Testis (tissue), 3 donors: Measurements from ENCODE around the gene CHTF8. TPM values are rescaled to one million over a fixed set of nuclear protein-coding genes. Genes with fewer than 3 reads are reported as not detected.

Experiments used
- DNase-seq: peaks from one replicate; pipeline ENCODE4 v3.0.0-alpha.2; 2019
- H3K27ac ChIP-seq, 2 donors: fragments of 200-600 bp; sonication (generic); one replicate each; pipeline ENCODE4 v1.5.1; 2019
- H3K27me3 ChIP-seq: fragments of 200-600 bp; sonication (generic); one replicate; pipeline ENCODE4 v1.5.1; 2019
- H3K36me3 ChIP-seq: fragments of 200-600 bp; sonication (generic); one replicate; pipeline ENCODE4 v1.5.1; 2017; ENCODE audit warnings: low read depth; ENCODE audit errors: missing control alignments
- H3K4me1 ChIP-seq: fragments of 200-600 bp; sonication (generic); one replicate; pipeline ENCODE4 v1.5.1; 2019
- H3K4me3 ChIP-seq, 2 donors: fragments of 200-600 bp; sonication (generic); one replicate each; pipeline ENCODE4 v1.5.1; 2017 to 2019
- H3K9me3 ChIP-seq: fragments of 200-600 bp; sonication (generic); one replicate; pipeline ENCODE4 v1.5.1; 2017
- POLR2A ChIP-seq: fragments of 450-650 bp; IDR thresholded peaks from one replicate; pipeline ENCODE4 v1.6.1; 2017; ENCODE audit warnings: antibody characterized with exemption, mild to moderate bottlenecking, moderate library complexity
- WGBS, 2 donors: methylation state at CpG; one replicate each; pipeline ENCODE4 v1.1.5; 2018; 5-methylcytosine and 5-hydroxymethylcytosine counted together
- intact Hi-C: fragments of 100-400 bp; cut with DNase I; formaldehyde crosslinking; loops from one replicate; pipeline ENCODE4 v1.15.1; 2023; ENCODE audit warnings: low total_unique reads
- polyA plus RNA-seq: library from polyadenylated mRNA; stranded (reverse); fragments of 350-450 nt; fragmentation: Illumina TruSeq; extraction: RNeasy Lipid Tissue Mini Kit (QIAGEN cat#74804); gene quantifications from one replicate; pipeline ENCODE4 v1.2.3, GENCODE V29; 2014; ENCODE audit warnings: low read depth, low replicate concordance; ENCODE audit not compliant: insufficient read depth
- total RNA-seq, 2 donors: library from RNA; depleted of rRNA; stranded (reverse); fragments of >200 nt; gene quantifications; one replicate each; pipeline ENCODE4 v1.2.3, GENCODE V29; 2016
- TF ChIP-seq, protein P1 (sequence below), 3 experiments: fragments of 450-650 bp in 2 of 3; fragments of 200-600 bp in 1 of 3; sonication (generic) in 1 of 3; IDR thresholded peaks; one replicate each; pipeline ENCODE4 v1.5.1; 2016 to 2019; ENCODE audit warnings: antibody characterized with exemption in 3 of 3, mild to moderate bottlenecking in 2 of 3, moderate library complexity in 1 of 3

Gene CHTF8
- total and polyA plus RNA-seq, 3 donors from 2014 or later = 122 to 147 (median 131) TPM

GRCh38 chr16:69176033-69176800 lies 43.8 kb upstream of the CHTF8 start:
- Histone ChIP-seq H3K27ac (no peak overlapping the region), H3K36me3 (no peaks in the 10 kb centered on the region), H3K4me3 (no peak overlapping the region), H3K4me1 (peaks cover 32% of the 10 kb centered on the region), H3K9me3 (no peaks in the 10 kb centered on the region), H3K27me3 (no peaks in the 10 kb centered on the region)
- WGBS, 2 donors = 85 to 90% methylated on average over 4 of the region's 4 CpGs
- no peak for DNase-seq
- no peak for TF ChIP-seq POLR2A
- TF ChIP-seq, protein P1, sequence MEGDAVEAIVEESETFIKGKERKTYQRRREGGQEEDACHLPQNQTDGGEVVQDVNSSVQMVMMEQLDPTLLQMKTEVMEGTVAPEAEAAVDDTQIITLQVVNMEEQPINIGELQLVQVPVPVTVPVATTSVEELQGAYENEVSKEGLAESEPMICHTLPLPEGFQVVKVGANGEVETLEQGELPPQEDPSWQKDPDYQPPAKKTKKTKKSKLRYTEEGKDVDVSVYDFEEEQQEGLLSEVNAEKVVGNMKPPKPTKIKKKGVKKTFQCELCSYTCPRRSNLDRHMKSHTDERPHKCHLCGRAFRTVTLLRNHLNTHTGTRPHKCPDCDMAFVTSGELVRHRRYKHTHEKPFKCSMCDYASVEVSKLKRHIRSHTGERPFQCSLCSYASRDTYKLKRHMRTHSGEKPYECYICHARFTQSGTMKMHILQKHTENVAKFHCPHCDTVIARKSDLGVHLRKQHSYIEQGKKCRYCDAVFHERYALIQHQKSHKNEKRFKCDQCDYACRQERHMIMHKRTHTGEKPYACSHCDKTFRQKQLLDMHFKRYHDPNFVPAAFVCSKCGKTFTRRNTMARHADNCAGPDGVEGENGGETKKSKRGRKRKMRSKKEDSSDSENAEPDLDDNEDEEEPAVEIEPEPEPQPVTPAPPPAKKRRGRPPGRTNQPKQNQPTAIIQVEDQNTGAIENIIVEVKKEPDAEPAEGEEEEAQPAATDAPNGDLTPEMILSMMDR (IDR thresholded peaks at IDR 0.05) = no peak
- intact Hi-C loops = no loop called here

DNA sequence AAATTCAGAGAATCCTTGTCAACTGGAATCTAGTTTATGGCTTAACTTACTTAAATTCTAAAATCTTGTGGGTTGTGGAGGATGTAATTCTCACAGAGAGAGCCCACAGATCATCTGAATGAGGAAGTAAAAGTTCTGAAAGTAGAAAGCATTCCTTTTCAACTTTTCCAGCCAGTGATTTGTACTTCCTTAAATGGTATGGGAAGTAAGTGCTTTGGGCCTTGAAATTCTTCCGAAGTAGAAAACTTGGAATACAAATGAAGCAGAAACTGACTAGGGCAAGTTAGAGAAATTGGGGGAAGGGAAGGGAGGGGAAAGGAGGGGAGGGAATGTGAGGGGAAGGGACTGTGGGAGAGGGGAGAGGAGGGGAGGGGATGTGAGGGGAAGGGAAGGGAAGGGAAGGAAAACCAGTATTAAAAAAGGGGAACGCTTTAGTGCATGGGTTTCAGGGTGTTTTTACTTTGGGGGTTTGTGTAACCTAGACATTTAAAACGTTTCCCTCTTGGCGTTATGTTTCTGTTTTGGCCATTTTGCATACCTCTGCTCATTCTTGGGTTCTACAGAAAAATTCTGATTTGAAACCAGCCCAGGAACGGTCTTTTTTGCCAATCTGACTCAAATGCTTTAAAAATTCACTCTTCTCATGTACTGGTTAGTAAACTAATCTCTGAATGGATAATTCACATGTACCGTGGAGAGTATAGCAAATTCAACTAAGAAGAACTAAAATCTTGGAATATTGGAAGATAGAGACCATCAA lies 39.1 kb upstream of the CHTF8 start:
- H3K4me1 ChIP-seq = peaks cover 30% of the 10 kb centered on the region
- no peak for DNase-seq
- no peak overlapping the region for H3K4me3 ChIP-seq
- WGBS, 2 donors = 41 to 45% methylated on average over 6 of the region's 6 CpGs
- no peaks in the 10 kb centered on the region for H3K27me3 ChIP-seq
- intact Hi-C loops = no loop called here
- no peaks in the 10 kb centered on the region for H3K36me3 ChIP-seq
- H3K9me3 ChIP-seq = no peaks in the 10 kb centered on the region
- no peak for TF ChIP-seq POLR2A
- TF ChIP-seq, protein P1 (IDR thresholded peaks at IDR 0.05) = no peak
- peak overlapping the region; percentile 75 to 83 for H3K27ac ChIP-seq

GRCh38 chr16:69169607-69170352 lies 37.4 kb upstream of the CHTF8 start:
- Histone ChIP-seq H3K4me1 (peaks cover 35% of the 10 kb centered on the region), H3K27me3 (no peaks in the 10 kb centered on the region), H3K9me3 (no peaks in the 10 kb centered on the region), H3K27ac (peak overlapping the region in 1 of 2 donors; percentile 83), H3K4me3 (no peak overlapping the region), H3K36me3 (no peaks in the 10 kb centered on the region)
- TF ChIP-seq, protein P1 (IDR thresholded peaks at IDR 0.05) = no peak
- TF ChIP-seq POLR2A = no peak
- intact Hi-C loops = no loop called here
- WGBS, 2 donors = 78 to 80% methylated on average over 6 of the region's 6 CpGs
- no peak for DNase-seq

GRCh38 chr16:69169051-69169450 lies 36.7 kb upstream of the CHTF8 start:
- Histone ChIP-seq H3K27ac (no peak overlapping the region), H3K4me1 (peaks cover 35% of the 10 kb centered on the region), H3K27me3 (no peaks in the 10 kb centered on the region), H3K4me3 (no peak overlapping the region), H3K36me3 (no peaks in the 10 kb centered on the region), H3K9me3 (no peaks in the 10 kb centered on the region)
- no peak for DNase-seq
- intact Hi-C loops = no loop called here
- TF ChIP-seq POLR2A = no peak
- TF ChIP-seq, protein P1 (IDR thresholded peaks at IDR 0.05) = no peak
- WGBS, 2 donors = 96 to 97% methylated on average over 4 of the region's 4 CpGs
